Limb (tissue), 2 donors: ENCODE measurements around the gene IER3.
A peak's percentile ranks its signal among the peaks of the same experiment; 100 is the strongest.

Experiments
- DNase-seq, 2 donors: peaks; one replicate each; pipeline ENCODE4 v3.0.0-alpha.2; 2016; ENCODE audit errors: extremely low spot score in 2 of 2

The IER3 gene, protein sequence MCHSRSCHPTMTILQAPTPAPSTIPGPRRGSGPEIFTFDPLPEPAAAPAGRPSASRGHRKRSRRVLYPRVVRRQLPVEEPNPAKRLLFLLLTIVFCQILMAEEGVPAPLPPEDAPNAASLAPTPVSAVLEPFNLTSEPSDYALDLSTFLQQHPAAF

DNA sequence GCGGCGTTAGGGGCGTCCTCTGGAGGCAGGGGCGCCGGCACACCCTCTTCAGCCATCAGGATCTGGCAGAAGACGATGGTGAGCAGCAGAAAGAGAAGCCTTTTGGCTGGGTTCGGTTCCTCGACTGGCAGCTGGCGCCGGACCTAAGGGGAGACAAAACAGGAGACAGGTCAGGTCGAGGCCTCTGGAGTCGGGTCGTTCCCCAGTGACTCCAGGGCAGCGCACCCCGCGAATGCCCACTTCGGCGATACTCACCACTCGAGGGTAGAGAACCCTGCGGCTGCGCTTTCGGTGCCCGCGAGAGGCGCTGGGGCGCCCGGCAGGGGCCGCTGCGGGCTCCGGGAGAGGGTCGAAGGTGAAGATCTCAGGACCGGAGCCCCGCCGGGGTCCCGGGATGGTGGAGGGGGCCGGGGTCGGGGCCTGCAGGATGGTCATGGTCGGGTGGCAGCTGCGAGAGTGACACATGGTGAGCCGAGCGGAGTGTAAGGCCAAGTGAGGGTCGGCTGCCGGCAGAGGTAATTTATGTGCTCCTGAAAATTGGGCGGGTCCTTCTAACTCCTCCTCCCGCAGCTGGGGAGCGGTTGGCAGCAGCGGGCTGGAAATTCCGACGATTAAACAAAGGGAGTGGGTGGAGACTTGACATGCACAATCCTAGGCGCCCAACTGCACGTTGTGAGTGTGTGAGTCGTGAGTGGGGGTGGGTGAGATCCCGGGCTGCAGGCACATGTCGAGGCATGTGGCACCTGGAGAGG, at the start of gene IER3:
Gene IER3 (minus strand): TSS at position 494 of the 752 bp plus-strand sequence. CDS start 29 bp downstream, at position 465.
- DNase-seq = peak; percentile 80 to 86

DNA sequence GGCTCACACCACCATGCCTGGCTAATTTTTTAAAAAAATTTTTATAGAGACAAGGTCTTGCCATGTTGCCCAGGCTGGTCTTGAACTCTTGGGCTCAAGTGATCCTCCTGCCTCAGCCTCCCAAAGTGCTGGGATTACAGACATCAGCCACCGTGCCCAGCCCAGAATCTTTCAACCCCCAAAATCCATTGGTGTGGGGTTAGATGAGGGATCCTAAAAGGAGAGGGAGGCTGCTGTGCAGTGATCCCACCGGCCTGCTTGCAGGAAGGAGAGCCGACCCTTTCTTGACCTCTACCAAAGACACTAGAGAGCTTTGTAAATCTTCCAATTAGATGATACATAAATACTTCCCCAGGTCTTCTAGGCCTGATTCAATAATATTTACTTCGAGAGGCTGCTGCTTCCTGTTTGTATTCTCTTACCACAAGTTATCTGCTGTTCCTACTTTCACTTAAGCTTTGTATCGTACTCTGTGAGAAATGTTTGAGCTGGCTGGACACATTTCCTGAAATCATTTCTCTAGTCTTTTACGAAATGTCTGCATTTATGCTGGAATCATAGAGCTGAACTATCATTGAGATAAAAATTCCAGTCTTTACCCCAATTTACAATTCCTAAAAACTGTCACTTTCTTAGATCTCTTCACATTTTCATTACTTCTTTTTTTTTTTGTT, 49.3 kb upstream of the IER3 start:
- peak in 1 of 2 donors; percentile 31 for DNase-seq

DNA sequence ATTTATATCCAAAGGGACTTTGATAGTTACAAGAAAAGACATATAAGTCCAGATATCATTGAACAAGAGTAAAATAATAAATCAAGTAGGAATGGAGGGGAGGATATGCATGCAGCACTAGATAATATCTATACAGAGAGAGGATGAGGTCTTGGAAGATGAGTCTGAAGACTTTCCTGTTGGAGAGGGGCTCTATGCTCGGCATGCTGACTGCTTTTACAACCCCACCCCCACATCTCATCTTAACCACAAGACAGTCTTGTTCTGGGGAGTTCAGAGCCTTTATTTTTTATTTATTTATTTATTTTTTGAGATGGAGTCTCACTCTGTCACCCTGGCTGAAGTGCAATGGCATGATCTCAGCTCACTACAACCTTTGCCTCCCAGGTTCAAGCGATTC, 48.4 kb upstream of the IER3 start:
- no peak for DNase-seq

DNA sequence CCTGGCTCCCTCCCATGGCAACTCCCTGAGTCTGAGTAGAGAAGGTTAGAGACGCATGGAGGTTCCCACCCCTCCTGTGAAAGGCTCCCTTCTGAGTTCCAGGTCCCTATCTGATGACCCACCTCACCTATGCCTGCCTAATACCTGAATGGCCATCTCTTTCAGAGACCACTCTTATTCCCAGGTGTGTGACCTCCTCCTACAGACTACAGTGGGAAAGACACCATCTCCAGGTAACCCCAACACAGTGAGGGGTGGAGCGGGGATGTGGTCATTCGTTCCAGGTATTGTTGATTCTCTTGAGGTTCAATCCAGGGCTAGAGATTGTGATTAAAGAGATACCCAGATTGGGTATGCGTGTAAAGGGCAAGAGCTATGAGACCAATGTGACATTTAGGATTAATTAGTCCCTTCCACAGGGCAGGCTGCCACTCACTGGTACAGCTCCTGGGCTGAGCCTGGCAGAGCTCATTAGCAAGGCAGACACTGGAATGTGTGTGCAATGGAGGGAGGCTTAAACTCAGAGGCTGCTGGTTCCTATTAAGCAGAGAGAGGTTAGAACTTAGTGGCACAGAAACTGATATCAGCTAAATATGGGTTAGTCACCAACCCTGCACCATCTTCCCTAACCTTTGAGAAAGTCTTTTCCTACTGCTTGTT, 46.5 kb upstream of the IER3 start:
- no peak for DNase-seq

DNA sequence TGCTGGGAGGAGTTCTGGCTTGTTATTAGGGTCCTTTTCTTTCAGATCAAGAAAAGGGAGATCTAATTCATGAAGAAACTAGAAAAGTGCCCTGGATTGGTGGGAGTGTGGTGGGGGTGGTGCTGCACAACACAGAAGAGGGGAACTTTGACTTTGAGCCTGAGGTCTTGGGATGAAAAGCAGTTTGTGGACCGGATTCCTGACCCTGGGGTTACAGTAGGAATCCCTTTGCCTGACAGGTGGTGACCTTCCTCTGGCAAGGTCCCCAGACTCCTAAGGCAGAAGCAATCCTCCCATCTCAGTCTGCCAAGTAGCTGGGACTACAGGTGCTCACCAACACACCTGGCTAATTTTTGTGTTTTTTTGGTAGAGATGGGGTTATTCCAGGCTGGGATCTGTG, 45.3 kb upstream of the IER3 start:
- no peak for DNase-seq

DNA sequence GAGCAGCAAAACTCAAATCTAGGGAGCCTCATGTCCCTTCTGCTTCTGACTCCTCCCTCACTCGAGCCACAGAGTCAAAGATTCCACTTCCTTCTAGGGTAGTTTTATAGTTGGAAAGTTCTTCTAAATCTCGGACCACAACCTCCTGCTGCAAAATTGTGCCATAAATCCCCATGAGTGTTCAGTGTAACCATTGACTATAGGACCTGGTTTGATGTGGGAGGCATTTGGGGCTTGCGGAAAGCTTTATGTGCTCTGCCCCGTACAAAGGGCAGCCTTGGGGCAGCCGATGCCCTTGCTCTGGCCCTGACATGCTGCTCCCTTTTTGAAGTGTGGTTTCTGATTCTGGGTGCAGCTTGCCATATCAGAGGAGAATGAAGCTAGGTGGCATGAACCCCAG, 43.6 kb upstream of the IER3 start:
- no peak for DNase-seq

DNA sequence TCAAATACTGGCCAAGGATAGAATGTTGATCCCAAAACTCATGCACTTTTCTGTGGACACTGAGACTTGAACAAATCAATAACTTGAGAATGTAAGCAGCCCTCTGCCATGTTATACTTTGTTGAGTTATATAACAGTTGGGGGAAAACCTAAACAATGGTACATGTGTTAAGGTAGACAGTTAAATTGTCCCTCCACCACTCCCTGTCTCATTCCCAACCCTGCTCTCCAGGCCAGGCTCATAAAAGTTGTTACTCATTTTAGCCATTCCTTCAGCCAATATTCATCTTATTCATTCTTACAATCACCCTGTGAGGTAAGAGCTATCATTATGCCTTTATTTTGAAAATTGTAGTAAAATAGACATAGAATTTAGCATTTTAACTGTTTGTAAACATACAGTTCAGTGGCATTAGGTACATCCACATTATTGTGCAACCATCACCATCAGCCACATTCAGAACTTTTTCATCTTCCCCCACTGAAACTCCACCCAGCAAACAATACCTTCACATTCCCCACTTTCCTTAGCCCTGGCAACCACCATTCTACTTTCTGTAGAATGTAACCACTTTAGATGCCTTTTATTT, 38.2 kb upstream of the IER3 start:
- DNase-seq = no peak

DNA sequence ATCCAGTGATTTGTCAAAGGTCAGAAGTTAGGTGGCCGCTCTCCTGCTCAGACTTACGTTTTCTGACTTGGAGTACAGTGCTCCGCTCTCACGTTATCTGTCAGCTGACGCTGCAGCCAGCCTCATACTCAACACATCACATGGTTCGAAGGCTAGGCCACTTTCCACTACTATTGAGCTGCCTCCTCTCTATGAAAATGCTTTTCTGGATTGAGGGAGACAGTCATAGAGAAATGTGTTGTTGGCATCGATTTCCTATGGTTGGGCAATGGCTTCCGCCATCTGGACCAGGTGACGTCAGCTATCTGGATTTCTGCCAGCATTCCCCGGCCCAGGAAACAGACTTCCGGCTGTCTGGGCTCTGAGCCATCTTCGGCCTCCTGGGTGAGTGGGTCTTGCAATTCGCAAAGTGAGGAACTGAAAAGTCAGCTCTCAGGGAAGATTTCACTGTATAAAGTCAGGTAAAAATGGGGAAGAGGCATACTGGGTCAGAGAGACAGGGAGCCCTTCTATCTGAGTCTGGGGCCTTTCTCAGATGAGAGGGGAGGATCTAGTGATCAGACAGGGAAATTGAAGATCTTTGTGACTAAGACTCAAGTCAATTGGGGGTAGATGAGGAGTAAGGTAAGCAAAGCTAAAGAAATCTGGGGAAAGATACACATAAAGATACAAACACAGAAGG, 37.5 kb upstream of the IER3 start:
- peak; percentile 89 to 94 for DNase-seq

DNA sequence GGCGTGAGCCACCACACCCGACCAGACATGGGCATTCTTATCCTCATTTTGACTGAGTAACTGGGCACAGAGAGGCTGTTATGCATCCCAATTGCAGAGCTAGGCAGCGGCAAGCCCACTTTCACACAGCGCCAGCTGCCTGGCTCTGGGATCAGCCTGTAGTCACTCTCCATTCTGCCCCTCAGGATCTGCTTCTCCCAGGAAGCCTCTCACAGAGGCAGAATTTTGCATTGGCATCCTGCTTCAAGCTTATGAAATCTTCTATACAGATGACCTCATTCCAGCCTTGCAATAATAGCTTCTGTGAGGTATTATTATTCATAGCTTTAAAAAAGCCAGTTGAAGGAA, 37.0 kb upstream of the IER3 start:
- no peak for DNase-seq

DNA sequence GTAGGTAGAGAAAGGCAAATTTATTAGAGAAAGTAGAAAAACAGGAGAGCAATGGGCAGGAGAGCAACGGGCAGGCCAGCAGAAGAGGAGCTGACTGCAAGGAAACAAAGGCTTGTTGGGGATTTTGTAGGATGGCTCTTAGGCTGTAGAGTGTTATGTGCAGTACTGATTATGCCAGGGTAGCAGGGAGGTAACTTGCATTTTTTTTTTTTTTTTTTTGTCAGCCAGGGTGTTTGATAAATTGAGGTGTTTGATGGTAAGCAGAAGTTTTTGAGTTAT, 36.2 kb upstream of the IER3 start:
- DNase-seq = no peak

DNA sequence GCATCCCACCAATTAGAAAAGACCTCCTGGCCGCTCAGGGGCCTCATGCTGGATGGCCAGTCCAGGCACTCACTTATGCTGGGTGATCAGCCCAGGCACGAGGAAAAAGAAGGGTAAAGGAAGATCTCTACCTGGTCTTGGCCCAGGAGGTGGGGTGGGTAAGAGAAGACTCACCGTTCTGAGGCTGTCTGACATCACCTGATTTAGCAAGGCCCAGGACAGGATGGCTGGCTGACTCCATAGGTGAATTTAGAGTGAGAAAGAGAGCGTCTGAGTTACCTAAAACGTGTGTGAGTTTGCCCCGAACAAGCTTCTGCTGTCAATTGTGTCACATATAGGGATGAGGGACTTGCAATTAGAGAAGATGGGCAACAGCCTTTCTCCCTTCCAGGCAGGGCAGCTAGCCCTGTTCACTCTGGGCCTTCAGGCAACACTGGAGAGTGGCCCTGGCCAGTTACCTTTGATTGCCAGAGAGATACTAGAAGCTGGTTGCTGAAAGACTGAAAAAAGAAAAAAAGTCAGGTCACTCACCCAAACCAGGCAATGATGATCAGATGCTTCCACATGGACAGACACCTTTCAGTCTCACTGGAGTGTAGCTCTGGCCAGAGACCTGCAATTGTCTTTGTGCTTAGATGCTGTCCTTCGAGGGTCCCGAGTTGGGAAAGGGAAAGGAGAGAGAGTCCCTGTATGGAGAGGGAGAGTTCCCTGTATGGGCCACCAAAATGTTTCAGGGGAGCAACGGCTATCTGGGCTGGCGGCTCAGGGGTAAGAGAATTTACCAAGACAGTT, 35.7 kb upstream of the IER3 start:
- DNase-seq = no peak

DNA sequence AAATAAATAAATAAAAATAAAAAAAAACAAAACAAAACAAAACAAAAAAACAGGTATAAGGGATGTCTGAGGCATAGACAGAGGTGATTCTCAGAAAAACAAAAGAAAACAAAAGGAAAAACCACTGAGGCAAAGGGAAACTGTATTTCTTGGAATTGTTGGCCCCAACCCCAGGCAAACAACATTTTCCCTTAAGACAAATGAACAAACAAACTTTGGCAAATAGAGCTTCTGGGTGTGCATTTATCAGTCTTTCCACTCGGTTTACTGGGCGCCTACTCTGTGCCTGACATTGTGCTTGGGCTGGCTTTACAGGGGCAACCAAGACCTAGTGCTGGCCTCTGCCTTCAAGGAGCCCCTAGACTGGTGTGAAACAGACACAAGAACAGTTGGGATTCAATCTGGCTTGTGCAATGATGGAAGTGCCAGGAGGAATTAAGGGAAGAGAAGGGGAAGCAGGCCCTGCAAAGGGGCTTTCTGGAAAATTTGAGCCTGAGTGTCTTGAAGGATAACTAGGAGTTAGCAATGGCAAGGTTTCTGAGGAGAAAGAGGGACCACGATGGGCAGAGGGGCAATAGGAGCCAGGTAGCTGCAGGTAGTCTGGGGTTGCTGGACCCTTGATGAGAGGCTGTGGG, 33.8 kb upstream of the IER3 start:
- DNase-seq = no peak

DNA sequence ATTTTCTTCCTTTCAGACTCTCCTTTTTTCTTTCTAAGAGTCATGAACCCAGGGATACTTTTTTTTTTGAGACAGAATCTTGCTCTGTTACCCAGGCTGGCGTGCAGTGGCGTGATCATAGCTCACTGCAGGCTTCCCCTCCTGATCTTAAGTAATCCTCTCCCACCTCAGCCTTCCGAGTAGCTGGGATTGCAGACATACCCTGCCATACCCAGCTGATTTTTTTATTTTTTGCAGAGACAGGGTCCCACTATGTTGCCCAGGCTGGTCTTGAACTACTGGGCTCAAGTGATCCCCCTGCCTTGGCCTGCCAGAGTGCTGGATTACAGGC, 32.8 kb upstream of the IER3 start:
- no peak for DNase-seq

DNA sequence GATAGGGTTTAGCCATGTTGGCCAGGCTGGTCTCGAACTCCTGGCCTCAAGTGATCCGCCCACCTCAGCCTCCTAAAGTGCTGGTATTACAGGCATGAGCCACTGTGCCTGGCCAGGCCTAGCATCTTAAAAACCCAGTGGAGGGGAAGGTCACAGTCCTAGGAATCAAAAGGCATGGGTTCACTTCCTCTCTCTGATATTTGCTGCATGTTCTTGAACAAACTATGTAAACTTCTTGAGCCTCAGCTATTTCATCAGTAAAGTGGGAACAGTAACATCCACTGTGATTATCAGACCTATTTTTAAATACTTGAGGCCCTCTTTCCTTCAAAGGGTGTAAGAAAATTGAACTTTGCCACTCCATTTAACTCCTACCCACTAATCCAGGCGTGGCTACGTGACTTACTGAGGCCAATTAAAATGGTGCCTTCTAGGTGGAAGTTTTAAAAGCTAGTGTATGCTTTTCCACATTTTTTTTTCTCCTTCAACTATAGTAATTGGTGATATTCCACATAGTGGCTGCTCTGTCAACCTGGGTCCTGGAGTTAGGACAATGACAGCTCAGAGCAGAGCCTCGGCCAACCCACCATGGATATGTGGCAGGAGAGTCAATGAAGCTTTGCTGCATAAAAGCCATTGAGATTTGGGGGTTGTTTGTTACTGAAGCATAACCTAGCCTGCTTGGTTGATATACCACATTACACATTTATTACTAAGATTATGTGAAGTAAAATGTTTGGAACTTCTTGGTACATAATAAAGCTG, 32.2 kb upstream of the IER3 start:
- no peak for DNase-seq

DNA sequence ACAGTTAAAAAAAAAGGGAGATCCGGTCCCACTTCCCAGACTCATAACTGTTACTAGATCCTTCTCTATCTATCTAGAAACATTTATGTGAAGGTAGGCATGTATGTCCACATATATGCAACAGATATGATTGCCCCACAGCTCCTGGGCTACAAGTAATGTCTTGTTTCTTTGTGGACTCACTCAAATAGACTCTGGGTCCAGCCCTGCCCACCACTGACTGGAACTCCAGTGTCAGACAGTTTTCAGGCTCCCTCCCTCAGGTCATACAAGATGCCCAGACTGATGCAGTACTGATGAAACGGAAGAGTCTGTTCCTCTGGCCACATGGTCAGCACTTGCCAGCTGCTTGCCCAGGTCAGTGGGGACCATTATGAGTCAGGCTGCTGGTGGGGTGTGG, 30.8 kb upstream of the IER3 start:
- DNase-seq = no peak

DNA sequence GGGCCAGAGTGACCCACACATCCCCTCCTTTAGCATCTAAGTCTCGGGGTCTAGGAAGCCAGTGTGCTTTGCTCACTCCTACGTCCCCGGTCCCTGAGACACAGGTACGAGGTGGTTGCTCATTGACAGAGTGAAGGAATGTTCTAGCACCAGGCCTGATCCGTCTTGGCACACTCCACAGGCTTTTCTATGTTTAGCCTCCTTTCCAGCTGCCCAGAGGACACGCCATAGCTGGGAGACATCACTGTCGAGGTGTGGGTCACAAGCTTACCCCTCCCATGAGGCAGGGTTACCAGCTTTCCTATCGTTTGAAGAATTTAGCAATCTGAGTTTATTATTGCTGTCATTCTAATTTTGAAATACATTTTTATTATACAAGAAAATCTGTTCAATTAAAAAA, 30.4 kb upstream of the IER3 start:
- DNase-seq = no peak

DNA sequence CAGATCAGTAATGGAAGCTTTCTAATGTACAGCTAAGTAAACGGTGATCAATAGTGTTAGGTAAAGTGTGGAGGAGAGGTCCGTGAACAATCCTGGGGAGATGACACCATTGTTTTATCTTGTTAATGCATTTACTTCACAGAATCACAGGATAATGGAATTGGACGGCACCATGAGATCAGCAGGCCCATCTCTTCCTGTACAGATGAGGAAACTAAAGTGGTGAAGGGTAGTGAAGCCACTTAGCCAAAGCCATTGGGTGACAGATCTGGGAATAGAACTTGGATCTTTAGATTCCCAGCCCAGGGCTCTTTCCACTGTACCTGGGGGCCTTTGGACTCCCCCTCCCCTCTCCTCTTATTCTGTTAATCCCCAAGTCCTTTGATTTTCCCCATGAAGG, 26.2 kb upstream of the IER3 start:
- no peak for DNase-seq

DNA sequence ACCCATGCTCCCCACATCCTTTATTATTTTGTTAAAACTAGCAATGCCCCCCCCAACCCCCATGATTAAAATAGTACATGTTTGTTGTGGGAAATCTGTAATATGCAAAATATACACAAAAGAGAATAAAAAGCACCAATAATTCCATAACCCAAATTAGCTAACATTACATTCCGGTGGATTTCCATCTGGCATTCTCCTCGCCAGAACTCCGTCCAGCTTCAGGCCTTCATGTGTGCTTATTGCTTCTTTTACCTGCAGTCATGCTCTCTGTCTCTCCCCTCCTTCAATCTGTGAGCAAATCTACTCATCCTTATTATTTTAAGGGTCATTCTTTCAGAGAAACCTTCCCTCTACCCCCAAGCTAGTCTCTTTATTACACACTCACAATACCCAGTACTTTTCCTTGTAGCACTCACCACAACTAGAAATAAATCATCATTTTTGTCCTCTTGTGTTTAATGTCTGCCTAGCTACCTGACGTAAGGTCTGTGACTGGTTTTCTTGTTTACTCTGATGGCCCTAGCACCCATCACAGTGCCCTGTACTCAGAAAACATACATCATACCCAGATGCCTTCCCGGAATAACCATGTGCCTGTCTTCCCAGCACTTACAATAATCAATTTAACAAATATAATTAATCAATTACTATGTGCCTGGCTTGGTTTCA, 25.6 kb upstream of the IER3 start:
- no peak for DNase-seq
